ENCODE measurements around the gene FBXL17.

FBXL17 gene

GRCh38 chr5:108373426-108373825 is 8.5 kb downstream of the FBXL17 start:
- DNase-seq (ENCODE audit: low read depth, low spot score): no peak

DNA sequence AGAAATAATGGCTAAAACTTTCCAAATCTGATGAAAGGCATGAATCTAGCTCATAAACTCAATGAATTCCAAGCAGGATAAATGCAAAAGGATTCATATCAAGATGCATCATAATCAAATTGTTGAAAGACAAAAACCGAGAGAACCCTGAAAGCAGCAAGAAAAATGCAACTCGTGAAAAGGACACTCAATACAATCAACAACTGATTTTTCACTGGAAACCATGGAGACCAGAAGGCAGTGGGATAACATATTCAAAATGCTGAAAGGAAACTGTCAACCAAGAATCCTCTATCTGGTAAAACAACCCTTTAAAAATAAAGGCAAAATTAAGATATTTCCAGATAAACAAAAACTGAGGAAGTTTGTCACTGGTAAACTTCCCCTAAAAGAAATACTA is 9.5 kb downstream of the FBXL17 start:
- no peak for DNase-seq (ENCODE audit: low read depth, low spot score)

GRCh38 chr5:108371263-108371662 is 10.6 kb downstream of the FBXL17 start:
- DNase-seq (ENCODE audit: low read depth, low spot score): no peak

DNA sequence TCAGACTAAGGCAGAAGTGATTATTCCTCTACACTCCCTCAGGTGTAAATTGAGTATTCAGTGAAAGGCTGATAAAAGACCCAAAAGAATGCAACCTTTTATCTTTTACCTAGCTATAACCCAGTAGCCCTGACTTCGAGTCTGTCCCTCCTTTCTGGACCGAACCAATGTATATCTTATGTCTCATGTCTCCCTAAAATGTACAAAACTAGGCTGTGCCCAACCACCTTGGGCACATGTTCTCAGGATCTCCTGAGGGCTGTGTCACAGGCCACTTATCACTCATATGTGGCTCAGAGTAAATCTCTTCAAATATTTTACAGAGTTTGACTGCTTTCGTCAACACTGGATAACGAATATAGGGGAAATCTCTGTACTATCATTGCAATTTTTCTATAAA is 12.7 kb downstream of the FBXL17 start:
- no peak for DNase-seq (ENCODE audit: low read depth, low spot score)

- DNase-seq (ENCODE audit: low read depth, low spot score): no peak
These were observed 14.1 kb downstream of the FBXL17 start for GRCh38 chr5:108367679-108368334.

- no peak for DNase-seq (ENCODE audit: low read depth, low spot score)
These were observed 15.4 kb downstream of the FBXL17 start for GRCh38 chr5:108366500-108366899.

- DNase-seq (ENCODE audit: low read depth, low spot score): peak; percentile 81
These were observed 20.1 kb downstream of the FBXL17 start for GRCh38 chr5:108361771-108362170.

DNA sequence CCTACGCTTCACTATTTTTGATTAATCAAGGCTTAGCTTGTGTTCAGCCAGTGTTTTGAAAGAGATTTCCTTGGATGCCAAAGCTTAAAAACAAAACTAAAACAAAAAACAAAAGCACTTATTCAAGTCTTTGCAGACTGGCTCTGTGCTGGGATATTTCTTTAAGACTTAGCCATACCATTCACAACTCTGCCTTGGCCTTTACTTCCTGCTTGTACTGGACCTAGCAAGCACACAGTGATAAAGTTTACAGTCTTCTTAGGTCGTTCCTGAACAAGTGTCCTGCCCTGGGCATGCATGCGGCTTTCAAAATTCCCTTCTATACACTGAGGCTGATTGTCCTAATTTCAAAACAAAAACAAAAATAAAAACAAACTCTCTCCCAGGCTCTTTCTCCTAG is 20.7 kb downstream of the FBXL17 start:
- DNase-seq (ENCODE audit: low read depth, low spot score): no peak

- no peak for DNase-seq (ENCODE audit: low read depth, low spot score)
These were observed 21.6 kb downstream of the FBXL17 start for GRCh38 chr5:108360280-108360679.

- no peak for DNase-seq (ENCODE audit: low read depth, low spot score)
These were observed 25.6 kb downstream of the FBXL17 start for GRCh38 chr5:108356286-108356685.

DNA sequence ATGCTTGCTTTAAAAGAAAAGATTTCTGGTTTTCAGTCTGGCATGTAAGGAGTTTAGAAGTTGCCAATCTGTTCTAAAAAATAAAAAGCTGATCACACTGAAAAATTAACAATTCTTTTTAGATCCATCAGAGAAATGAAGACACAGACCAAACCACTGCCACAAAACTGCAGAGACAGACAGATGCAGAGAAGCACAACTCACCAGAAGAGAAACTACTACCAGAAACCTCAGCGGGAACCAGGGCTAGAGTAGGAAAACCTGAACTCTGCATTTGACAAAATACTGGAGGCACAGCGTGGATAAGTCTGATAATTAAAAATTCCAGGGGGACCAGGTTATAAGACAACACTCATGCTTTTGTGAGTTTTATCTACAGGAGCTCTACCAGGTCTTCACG is 28.8 kb downstream of the FBXL17 start:
- DNase-seq (ENCODE audit: low read depth, low spot score): no peak

DNA sequence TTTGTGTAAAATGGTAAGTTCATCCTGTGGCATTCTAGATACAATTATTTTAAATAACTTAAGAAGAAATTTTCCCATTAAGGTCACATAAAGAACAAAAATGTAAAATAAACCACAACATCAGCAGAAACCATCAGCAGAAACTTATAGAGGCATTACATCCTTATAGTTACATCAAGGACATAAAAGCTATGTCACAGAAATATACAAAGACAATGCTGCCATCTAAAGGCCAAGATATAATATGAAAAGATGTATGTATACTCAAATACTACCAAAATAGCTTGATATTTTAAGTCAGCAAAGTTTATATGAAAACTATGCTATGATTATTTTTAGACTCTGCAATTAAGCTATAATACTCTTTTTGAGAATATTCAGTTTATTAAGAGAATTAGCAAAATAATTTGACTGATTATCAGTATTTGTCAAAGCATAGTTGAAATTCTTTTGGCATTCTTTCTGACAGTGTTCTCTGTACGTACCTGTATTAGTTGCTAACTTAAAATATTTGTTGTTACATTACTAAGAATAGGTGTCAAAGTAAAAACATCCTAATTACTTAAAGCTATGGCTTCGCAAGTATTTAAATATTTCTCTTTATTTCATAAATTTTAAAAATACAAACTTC is 36.2 kb downstream of the FBXL17 start:
- DNase-seq (ENCODE audit: low read depth, low spot score): peak; percentile 44

DNA sequence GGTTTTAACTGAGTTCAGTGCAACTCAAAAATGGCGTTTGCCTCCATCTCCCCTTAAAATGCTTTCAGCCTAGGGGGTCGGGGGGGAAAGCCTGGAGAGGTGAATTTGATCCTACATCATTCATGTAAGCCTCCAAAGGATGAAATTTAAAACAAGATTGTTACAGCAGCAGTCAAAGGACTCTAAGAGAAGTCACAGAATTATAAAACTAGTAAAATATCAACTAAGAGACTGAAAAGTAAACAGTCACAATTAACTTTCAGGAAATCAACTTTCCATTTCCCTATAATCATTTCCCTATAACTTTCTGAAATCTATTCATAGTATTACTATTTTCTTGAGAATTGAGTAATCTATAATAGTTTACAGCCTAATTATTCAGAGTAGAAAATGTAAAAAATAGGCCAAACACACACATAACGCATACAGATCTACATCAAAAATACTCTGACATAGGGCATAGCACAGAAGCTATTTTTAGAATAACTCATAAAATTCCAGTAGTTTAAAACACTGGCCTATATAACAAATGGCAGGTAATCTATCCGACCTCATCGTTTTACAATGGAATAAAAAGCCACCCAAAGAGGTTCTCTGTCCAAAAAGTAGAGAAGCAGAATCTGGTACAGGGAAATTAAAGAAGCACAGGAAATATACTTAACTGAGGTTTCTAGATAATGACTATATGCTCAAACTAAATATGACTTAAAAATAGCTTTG is 37.6 kb downstream of the FBXL17 start:
- DNase-seq (ENCODE audit: low read depth, low spot score): no peak

GRCh38 chr5:108341866-108342265 is 40.0 kb downstream of the FBXL17 start:
- DNase-seq (ENCODE audit: low read depth, low spot score): no peak

GRCh38 chr5:108340131-108340530 is 41.8 kb downstream of the FBXL17 start:
- DNase-seq (ENCODE audit: low read depth, low spot score): no peak

- no peak for DNase-seq (ENCODE audit: low read depth, low spot score)
These were observed 42.7 kb downstream of the FBXL17 start for GRCh38 chr5:108339220-108339619.

- DNase-seq (ENCODE audit: low read depth, low spot score): no peak
These were observed 47.7 kb downstream of the FBXL17 start for GRCh38 chr5:108334225-108334624.

GRCh38 chr5:108326982-108327381 is 54.9 kb downstream of the FBXL17 start:
- DNase-seq (ENCODE audit: low read depth, low spot score): no peak

DNA sequence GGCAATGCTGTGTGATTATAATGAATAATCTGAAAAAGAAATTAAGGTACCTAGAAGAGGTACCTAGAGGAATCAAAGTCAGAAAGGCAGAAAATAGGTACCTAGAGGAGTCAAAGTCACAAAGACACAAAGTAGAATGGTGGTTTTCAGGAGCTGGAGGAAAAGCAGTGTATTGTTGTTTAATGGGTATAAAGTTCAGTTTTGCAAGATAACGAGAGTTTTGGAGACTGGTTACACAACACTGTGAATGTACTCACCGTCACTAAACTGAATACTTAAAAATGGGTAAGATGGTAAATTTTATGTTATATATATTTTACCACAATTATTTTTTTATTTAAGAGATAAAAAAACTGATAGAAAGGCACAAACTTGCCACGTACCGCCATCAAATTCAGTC is 57.0 kb downstream of the FBXL17 start:
- DNase-seq (ENCODE audit: low read depth, low spot score): no peak

DNA sequence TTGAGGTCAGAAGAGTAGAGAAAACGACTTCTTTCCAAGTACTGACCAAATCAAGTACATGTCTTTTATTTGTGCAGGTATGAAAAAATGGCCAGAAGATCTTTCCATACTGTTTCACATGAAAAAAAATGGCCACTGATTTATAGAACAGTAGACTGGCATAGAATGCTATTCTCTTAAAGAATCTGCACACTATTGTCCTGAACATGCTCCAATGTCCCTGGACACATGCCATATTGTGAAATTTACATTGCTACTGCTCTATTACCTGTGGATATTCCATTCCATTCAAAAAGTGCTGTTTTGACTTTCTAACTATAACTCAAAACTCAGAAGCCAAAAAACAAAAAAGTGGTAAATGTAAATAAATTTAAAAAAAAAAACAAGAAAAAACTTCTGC is 60.6 kb downstream of the FBXL17 start:
- DNase-seq (ENCODE audit: low read depth, low spot score): no peak

DNA sequence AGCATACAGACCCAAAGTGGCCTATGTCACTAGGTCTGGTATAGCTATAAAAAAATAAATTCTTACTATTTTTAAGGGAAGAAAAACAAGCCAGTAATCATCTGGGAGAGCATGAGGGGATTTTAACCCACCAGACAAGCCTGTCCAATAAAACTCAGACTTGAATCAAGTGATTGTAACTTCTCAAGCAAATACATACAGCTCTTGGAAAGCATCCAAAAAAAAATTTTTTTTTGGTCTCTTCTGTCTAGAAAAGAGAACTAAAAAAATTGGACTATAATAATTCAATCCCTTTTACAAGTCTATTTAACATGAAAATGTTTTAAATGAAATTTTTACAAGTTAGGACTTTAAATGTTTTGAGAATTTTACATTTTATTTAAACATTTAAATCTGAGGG is 61.7 kb downstream of the FBXL17 start:
- DNase-seq (ENCODE audit: low read depth, low spot score): no peak

DNA sequence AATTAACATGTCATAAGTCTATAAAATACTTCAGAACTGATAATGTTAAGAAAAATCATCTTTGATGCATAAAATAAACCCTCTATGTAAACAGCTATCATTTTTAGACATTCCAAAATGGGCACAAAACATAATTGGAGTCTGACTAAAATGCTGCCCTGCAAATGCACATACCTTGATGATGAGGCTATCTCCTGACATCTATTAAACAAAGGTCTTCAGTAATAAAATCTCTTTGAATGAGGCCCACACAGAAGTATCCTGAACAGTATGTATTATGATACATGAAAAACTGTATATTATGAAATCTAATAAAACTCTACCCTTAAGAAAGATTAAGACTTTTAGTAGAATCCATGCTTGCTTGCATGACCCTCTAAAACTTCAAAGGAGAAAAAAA is 66.1 kb downstream of the FBXL17 start:
- no peak for DNase-seq (ENCODE audit: low read depth, low spot score)

DNA sequence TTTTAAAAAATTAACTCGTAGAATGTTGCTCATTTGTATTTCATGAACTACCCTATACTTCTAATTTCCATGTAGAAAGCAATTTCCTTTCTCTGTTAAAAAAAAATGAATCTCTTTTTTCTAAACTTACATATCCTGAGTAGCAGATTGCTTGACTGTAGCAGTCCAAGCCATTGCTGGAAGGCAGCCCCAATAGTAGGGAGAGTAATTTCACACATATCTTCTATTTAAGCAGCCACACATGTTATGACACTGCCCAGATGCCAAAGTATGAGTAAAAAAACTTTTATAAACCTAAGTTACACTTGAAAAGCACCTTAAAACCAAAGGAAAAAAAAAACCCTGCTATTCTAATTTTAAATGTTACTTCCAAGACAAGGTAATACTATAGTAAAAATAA is 69.6 kb downstream of the FBXL17 start:
- no peak for DNase-seq (ENCODE audit: low read depth, low spot score)

Measured in astrocyte of the hippocampus (primary cell).